ENCODE data around the gene FCER2. TPM values are rescaled to one million over a fixed set of nuclear protein-coding genes. Genes with fewer than 3 reads are reported as not detected.

The FCER2 gene
- total RNA-seq, 1 experiment from 2014 or later = not detected

GRCh38 chr19:7692417-7693088, 9.4 kb downstream of the FCER2 start:
- Histone ChIP-seq H4K5ac (ENCODE audit: insufficient read length, low read depth, low read length) (no peak overlapping the region), H4K8ac (replicated peaks; ENCODE audit: insufficient read length, low read depth, low read length) (no peak overlapping the region), H3K4ac (ENCODE audit: low read depth, low read length) (no peak overlapping the region), H3T11ph (ENCODE audit: low read length) (no peak overlapping the region), H2BK12ac (ENCODE audit: insufficient read length, low read depth, low read length) (no peak overlapping the region), H3K23ac (ENCODE audit: insufficient read length, low read depth, low read length) (no peak overlapping the region), H3K4me1 (ENCODE audit: insufficient read depth, low read length) (no peaks in the 10 kb centered on the region; the same call in 1 of the 2 replicates), H2AFZ (ENCODE audit: low read length) (no peak overlapping the region), H4K20me1 (ENCODE audit: control insufficient read depth, insufficient read depth, insufficient read length) (peaks cover 2% of the 10 kb centered on the region), H4K91ac (ENCODE audit: insufficient read length, low read depth, low read length) (no peak overlapping the region), H3K14ac (ENCODE audit: insufficient read depth, low read length) (no peak overlapping the region), H2BK120ac (ENCODE audit: low read depth, low read length, poor library complexity, severe bottlenecking) (no peak overlapping the region), H3K18ac (ENCODE audit: insufficient read length, low read depth, low read length) (no peak overlapping the region), H3K56ac (ENCODE audit: insufficient read length, low read depth, low read length) (no peak overlapping the region), H3K23me2 (ENCODE audit: insufficient read length, low read depth, low read length, poor library complexity, severe bottlenecking) (no peaks in the 10 kb centered on the region), H2AK5ac (ENCODE audit: insufficient read length, low read length) (no peak overlapping the region), H3K79me1 (ENCODE audit: insufficient read depth, low read depth, low read length, poor library complexity, severe bottlenecking) (no peaks in the 10 kb centered on the region), H3K4me2 (ENCODE audit: insufficient read depth, insufficient read length, low read length) (no peak overlapping the region), H3K9ac (ENCODE audit: extremely low read depth, insufficient read length, low read length) (no peak overlapping the region), H2BK20ac (ENCODE audit: low read depth, low read length, poor library complexity, severe bottlenecking) (no peak overlapping the region), H3K27ac (ENCODE audit: insufficient read length, low read depth, low read length) (no peak overlapping the region), H3K9me3 (ENCODE audit: control insufficient read depth, low read depth, low read length) (no peaks in the 10 kb centered on the region), H2BK5ac (ENCODE audit: insufficient read length, low read length) (no peak overlapping the region), H2BK15ac (ENCODE audit: low read depth, low read length) (no peak overlapping the region), H3K27me3 (ENCODE audit: insufficient read depth, low read length) (no peaks in the 10 kb centered on the region), H3K79me2 (ENCODE audit: insufficient read depth, low read length) (no peaks in the 10 kb centered on the region)
- 95% methylated on average over 4 of the region's 13 CpGs for WGBS (ENCODE audit: extremely low coverage, insufficient read length, low lambda C conversion rate)
- no peak overlapping the region for H3K27ac Mint-ChIP-seq
- no peak overlapping the region for H3K4me3 Mint-ChIP-seq
- no peak for TF ChIP-seq CTCF (conservative IDR thresholded peaks at IDR 0.05)
- peaks cover 28% of the 10 kb centered on the region for H3K27me3 Mint-ChIP-seq (ENCODE audit: low read depth)
- no peak for DNase-seq
- H3K4me1 Mint-ChIP-seq = peaks cover 0 to 8% of the 10 kb centered on the region in 2 experiments; a peak in 3 of 4 replicates
- H3K36me3 Mint-ChIP-seq (ENCODE audit: insufficient read depth in 1 of 3, low read depth in 3 of 3) = no peaks in the 10 kb centered on the region
- no peaks in the 10 kb centered on the region for H3K9me3 Mint-ChIP-seq
